ENCODE results near the gene LOXL1.
A peak's percentile ranks its signal among the peaks of the same experiment; 100 is the strongest.

LOXL1 gene

GRCh38 chr15:73941449-73941848, 15.2 kb downstream of the LOXL1 start:
- DNase-seq = no peak

- no peak for DNase-seq
These were observed 15.8 kb downstream of the LOXL1 start for GRCh38 chr15:73941871-73942635.

GRCh38 chr15:73942751-73943270, 16.5 kb downstream of the LOXL1 start:
- no peak for DNase-seq

- DNase-seq = no peak
These were observed 18.2 kb downstream of the LOXL1 start for GRCh38 chr15:73944161-73945129.

- DNase-seq = no peak
These were observed 18.9 kb downstream of the LOXL1 start for GRCh38 chr15:73945130-73945508.

- no peak for DNase-seq
These were observed 19.9 kb downstream of the LOXL1 start for GRCh38 chr15:73946046-73946721.

GRCh38 chr15:73946795-73947370, 20.6 kb downstream of the LOXL1 start:
- DNase-seq = no peak

- no peak for DNase-seq
These were observed 21.4 kb downstream of the LOXL1 start for GRCh38 chr15:73947651-73948050.

GRCh38 chr15:73948396-73948795, 22.1 kb downstream of the LOXL1 start:
- no peak for DNase-seq

GRCh38 chr15:73948982-73949381, 22.7 kb downstream of the LOXL1 start:
- no peak for DNase-seq

GRCh38 chr15:73949496-73949895, 23.2 kb downstream of the LOXL1 start:
- DNase-seq = no peak

- no peak for DNase-seq
These were observed 24.2 kb downstream of the LOXL1 start for GRCh38 chr15:73950479-73950830.

- peak; percentile 75 for DNase-seq
These were observed 24.7 kb downstream of the LOXL1 start for GRCh38 chr15:73950831-73951561.

- no peak for DNase-seq
These were observed 25.3 kb downstream of the LOXL1 start for GRCh38 chr15:73951601-73952000.

- no peak for DNase-seq
These were observed 26.1 kb downstream of the LOXL1 start for GRCh38 chr15:73952171-73952912.

- no peak for DNase-seq
These were observed 26.9 kb downstream of the LOXL1 start for GRCh38 chr15:73952913-73953750.

- DNase-seq = no peak
These were observed 28.2 kb downstream of the LOXL1 start for GRCh38 chr15:73954188-73955145.

- DNase-seq = no peak
These were observed 29.1 kb downstream of the LOXL1 start for GRCh38 chr15:73955326-73955725.
